Epithelial cell of esophagus (primary cell): ENCODE measurements around the gene KLHL40.

Experiments
- DNase-seq: peaks from one replicate; pipeline ENCODE4 v3.0.0; 2010; ENCODE audit warnings: low read depth
- H3K4me3 ChIP-seq: 2 replicates; pipeline ENCODE4 v1.5.1; 2011; ENCODE audit warnings: mild to moderate bottlenecking, low read length, control low read depth
- TF ChIP-seq, protein P1 (sequence below): IDR thresholded peaks from 2 replicates; pipeline ENCODE4 v1.5.1; 2011; ENCODE audit warnings: low read depth, mild to moderate bottlenecking, low read length, control low read depth, inconsistent platforms; ENCODE audit not compliant: insufficient read depth; ENCODE audit errors: missing control alignments

Gene KLHL40, protein sequence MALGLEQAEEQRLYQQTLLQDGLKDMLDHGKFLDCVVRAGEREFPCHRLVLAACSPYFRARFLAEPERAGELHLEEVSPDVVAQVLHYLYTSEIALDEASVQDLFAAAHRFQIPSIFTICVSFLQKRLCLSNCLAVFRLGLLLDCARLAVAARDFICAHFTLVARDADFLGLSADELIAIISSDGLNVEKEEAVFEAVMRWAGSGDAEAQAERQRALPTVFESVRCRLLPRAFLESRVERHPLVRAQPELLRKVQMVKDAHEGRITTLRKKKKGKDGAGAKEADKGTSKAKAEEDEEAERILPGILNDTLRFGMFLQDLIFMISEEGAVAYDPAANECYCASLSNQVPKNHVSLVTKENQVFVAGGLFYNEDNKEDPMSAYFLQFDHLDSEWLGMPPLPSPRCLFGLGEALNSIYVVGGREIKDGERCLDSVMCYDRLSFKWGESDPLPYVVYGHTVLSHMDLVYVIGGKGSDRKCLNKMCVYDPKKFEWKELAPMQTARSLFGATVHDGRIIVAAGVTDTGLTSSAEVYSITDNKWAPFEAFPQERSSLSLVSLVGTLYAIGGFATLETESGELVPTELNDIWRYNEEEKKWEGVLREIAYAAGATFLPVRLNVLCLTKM

DNA sequence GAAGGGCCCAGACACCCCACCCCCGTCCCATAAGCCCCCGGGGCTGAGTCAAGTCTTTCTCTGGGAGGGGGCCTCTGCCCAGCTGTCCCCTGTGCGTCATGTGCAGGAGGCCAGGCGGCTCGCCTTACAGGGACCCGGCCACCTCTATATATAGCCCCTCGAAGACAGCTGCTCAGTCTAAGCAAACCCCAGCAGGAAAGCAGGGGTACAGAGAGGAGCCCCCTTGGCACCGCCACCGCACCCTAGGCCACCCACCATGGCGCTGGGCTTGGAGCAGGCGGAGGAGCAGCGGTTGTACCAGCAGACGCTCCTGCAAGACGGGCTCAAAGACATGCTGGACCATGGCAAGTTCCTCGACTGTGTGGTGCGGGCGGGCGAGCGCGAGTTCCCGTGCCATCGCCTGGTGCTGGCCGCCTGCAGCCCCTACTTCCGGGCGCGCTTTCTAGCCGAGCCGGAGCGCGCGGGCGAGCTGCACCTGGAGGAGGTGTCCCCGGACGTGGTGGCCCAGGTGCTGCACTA, at the start of gene KLHL40:
Gene KLHL40 (plus strand): TSS at position 175 of the 519 bp plus-strand sequence. CDS start 82 bp downstream, at position 257.
- no peak within 1 kb of the TSS for H3K4me3 ChIP-seq
- TF ChIP-seq, protein P1, sequence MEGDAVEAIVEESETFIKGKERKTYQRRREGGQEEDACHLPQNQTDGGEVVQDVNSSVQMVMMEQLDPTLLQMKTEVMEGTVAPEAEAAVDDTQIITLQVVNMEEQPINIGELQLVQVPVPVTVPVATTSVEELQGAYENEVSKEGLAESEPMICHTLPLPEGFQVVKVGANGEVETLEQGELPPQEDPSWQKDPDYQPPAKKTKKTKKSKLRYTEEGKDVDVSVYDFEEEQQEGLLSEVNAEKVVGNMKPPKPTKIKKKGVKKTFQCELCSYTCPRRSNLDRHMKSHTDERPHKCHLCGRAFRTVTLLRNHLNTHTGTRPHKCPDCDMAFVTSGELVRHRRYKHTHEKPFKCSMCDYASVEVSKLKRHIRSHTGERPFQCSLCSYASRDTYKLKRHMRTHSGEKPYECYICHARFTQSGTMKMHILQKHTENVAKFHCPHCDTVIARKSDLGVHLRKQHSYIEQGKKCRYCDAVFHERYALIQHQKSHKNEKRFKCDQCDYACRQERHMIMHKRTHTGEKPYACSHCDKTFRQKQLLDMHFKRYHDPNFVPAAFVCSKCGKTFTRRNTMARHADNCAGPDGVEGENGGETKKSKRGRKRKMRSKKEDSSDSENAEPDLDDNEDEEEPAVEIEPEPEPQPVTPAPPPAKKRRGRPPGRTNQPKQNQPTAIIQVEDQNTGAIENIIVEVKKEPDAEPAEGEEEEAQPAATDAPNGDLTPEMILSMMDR, result no peak
- DNase-seq, result peak; percentile 9

DNA sequence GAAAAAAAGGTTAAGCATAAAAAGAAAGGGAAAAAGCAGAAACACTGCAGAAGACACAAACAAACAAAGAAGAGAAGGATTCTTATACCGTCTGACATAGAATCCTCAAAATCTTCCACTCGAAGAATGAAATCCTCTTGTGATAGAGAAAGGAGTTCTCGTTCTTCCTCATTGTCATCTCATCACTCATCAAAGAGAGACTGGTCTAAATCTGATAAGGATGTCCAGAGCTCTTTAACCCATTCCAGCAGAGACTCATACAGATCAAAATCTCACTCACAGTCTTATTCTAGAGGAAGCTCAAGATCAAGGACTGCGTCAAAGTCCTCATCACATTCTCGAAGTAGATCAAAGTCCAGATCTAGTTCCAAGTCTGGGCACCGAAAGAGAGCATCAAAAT, 48.3 kb upstream of the KLHL40 start:
- TF ChIP-seq, protein P1, result no peak
- H3K4me3 ChIP-seq, result no peak overlapping the region
- DNase-seq, result no peak

DNA sequence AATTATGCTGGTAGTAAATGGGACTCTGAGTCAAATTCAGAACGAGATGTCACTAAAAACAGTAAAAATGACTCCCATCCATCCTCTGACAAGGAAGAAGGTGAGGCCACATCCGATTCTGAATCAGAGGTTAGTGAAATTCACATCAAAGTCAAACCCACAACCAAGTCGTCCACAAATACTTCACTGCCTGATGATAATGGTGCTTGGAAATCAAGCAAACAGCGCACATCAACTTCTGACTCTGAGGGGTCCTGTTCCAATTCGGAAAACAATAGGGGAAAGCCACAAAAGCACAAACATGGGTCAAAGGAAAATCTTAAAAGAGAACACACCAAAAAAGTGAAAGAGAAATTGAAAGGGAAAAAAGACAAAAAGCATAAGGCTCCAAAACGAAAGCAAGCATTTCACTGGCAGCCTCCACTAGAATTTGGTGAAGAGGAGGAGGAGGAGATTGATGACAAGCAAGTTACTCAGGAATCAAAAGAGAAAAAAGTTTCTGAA, 46.9 kb upstream of the KLHL40 start:
- DNase-seq, result no peak
- no peak overlapping the region for H3K4me3 ChIP-seq
- TF ChIP-seq, protein P1, result no peak

DNA sequence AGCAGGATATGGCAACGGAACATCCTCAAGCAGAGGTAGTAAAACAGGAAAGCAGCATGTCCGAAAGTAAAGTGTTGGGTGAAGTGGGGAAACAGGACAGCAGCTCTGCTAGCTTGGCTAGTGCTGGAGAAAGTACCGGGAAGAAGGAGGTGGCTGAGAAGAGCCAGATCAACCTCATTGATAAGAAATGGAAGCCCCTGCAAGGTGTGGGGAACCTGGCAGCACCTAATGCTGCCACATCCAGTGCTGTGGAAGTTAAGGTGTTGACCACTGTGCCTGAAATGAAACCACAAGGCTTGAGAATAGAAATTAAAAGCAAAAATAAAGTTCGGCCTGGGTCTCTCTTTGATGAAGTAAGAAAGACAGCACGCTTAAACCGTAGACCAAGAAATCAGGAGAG, 46.1 kb upstream of the KLHL40 start:
- no peak overlapping the region for H3K4me3 ChIP-seq
- no peak for DNase-seq
- TF ChIP-seq, protein P1, result no peak

DNA sequence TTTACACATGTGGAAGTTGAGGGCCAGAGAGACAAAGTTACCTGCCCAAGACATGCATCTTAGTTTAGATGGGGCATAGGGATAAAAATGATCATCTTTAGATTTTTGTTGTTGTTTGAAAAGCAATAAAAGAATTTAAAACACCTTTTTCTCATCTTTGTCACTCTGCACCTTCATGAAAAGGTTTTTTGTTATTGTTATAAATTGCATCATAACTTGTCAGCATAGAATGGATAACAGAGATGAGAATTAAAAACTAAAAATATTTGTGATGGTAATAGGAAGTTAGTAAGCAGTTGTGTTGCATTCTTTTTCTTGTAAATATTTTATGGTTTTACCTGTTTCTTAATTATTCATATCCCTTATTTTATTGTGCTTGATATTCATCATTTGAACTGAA, 45.2 kb upstream of the KLHL40 start:
- no peak overlapping the region for H3K4me3 ChIP-seq
- TF ChIP-seq, protein P1, result no peak
- no peak for DNase-seq

DNA sequence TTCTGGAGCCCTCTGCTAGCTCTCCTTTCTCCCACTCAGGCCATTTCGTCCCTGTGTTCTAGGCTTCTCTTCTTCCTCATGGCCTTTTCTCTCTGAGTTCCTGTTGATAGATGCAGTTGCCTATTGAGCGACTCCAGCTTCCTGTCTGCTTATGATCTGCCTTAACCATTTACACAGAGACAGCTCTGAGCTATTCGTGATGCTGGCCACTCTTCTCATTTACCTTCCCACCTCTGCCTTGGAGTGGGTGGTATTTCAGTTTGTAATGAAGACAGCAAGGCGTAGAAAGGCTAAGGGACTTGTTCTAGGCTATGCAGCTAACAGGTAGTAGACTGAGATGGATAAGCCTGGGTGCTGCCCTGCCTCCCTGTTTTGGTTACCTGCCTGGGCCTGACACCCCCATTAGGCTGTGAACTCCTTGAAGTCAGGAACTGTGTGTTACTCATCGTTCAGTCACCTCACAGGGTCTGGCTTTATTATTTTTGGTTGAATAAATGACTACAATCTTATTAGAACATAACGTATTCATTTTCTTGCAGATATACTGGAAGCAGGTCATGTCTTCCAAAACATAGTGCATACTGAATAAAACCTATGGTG, 44.5 kb upstream of the KLHL40 start:
- TF ChIP-seq, protein P1, result no peak
- DNase-seq, result peak; percentile 59
- no peak overlapping the region for H3K4me3 ChIP-seq
